HG03565 (cell line): Measurements from ENCODE around the gene PIK3R1.

Experiments used
- ATAC-seq: cut with Tn5 transposase; IDR thresholded peaks from one replicate; pipeline ENCODE4 v1.9.1; 2021; ENCODE audit warnings: mild to moderate bottlenecking, moderate library complexity; ENCODE audit not compliant: unreplicated experiment

PIK3R1 gene

DNA sequence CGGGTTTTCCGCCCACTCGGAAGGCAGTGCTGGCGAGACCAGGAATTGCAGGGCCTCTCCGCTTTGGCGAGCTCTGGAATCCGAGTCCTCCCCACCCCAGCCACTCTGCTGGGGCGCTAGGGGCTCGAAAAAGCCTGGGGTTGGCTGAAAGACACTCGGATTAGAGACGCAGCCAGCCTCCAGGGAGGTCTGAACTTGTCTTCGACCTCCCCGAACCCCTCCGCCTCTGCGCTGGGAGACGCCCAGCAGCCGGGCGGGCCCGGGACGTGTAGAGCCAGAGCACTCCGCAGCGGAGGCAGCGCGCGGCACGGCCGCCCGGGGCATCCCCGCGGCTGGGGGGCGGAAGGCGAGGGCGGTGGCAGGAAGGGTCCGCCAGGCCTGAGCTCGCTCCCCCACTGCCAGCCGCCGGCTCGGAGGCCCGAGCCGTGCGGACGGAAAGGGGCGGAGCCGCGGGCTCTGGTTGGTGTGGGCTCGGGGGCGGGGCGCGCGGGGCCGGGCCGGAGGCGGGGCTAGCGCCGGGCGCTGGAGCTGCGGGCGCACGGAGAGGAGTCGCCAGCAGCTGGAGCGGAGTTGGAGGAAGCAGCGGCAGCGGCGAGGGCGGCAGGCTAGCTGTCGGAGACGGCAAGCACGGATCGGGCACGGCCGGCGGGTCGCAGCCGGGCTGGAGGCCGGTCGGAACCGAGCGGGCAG is at the start of gene PIK3R1:
PIK3R1 (plus strand) TSS at position 549 of the 690 bp plus-strand sequence. CDS start 10,920 bp downstream, outside the sequence.
- peak; percentile 83 for ATAC-seq

DNA sequence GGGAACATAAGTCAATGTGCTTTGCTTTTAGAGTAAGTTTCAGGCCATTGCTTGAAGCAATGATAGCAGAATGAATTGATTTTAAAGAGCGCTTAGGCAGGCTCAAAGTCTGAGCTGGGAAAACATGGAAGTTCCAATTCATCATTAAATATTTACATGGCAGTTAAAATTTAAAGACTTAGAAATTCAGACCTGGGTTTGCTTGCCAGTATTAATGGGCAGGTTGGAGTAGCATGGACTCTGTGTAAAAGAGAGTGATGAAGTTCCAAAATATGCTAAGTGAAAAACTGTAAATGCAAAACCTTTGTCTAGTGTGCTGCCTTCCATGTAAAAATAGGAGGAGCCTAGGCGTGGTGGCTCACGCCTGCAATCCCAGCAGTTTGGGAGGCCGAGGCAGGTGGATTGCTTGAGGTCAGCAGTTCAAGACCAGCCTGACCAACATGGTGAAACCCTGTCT is 48.3 kb upstream of the PIK3R1 start:
- no peak for ATAC-seq

DNA sequence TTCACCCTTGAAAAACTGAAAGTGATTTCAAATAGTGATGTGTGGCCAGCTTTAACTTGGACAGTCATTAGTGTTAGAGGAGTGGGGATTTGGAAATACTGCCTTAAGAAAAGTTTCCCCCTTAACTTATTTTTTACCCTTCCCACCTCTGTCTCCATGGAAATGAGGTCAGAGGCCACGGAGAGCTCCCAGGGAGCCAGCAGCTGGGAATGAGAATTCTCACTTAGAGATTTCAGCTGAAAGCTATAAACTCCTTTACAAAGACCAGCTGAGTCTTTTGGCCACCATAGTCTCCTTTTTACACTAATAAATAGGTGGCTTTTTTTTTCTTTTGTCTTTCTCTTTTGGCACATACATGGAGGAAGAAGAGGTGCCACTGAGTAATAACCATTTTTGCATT is 45.7 kb upstream of the PIK3R1 start:
- ATAC-seq: no peak

DNA sequence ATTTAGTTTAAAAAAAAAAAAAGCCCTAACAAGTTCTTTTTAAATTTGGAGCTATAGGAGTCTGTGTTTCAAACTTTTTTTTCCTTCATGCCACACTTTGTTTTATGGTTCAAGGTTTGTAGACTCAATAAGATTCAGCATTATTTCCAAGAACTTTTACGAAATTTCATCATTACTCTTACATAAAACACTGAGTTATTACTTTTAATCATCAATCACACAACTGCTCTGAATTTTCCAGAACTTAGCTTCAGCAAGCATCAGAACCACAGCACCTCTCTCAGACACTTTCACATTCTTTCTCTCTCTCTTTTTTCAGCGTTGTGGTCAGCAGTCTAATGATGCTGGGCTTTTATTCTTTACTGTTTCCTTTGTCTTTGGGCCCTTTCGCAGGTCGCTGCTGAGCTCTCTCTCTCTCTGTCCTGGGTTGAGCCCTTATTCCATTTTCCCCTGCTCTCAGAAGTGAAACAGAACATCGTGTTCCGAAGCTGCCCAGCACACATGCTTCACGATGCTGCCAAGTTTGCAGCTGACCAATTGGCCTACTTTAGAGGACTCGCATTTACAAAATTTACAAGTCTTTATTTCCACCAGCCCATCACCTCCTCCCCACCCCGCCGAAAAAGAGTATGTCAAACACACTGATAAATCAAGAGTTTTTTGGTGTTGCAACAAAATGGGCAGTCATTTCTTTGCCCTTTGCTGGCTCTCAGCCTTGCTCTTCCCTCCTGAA is 44.6 kb upstream of the PIK3R1 start:
- no peak for ATAC-seq

DNA sequence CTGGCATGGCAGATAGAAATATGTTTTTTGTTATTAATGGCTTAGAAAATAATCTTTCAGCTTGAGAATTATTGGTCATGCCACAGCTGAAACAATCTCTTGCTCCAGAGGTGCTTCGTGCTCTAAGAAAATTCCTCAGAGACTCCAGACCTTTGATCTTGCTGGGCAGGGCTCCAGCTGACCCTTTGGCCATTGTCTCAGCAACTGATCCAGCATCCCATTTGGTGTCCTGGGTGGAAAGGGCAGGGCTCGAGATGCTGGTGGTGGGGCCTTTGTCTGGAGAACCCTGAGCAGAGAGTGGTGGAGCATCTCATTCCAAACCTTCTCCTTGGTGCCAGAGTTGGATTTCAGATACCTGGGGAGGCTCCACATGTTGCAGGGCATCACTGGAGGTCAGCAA is 43.2 kb upstream of the PIK3R1 start:
- no peak for ATAC-seq

DNA sequence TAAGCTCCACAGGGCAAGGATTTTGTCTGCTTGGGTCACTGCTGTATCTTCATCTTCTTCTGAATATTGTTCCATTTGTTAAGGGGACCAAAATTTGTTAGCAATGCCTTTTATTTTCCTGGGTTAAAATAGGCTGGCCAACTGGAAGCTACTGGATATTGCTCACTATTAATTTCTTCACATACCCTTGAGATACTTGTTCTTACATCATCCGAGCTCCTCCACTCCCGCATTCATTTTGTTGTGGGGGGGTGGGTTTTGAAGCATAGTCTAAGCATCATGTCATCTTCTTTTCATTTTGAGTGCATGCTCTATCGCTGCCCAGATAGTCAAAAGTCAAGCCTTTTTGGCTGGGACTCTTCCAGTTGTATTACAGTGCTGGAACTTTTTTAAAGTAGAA is 42.5 kb upstream of the PIK3R1 start:
- no peak for ATAC-seq

DNA sequence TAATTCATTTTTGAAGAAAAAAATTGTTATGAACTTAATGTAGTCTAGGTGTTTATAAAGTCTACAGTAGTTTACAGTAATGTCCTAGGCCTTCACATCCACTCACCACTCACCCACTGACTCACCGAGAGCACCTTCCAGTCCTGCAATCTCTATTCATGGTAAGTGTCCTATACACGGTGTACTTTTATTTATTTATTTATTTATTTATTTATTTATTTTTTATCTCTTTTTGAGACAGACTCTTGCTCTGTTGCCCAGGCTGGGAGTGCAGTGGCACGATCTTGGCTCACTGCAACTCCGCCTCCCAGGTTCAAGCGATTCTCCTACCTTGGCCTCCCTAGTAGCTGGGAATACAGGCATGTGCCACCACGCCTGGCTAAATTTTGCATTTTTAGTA is 39.3 kb upstream of the PIK3R1 start:
- ATAC-seq: no peak

DNA sequence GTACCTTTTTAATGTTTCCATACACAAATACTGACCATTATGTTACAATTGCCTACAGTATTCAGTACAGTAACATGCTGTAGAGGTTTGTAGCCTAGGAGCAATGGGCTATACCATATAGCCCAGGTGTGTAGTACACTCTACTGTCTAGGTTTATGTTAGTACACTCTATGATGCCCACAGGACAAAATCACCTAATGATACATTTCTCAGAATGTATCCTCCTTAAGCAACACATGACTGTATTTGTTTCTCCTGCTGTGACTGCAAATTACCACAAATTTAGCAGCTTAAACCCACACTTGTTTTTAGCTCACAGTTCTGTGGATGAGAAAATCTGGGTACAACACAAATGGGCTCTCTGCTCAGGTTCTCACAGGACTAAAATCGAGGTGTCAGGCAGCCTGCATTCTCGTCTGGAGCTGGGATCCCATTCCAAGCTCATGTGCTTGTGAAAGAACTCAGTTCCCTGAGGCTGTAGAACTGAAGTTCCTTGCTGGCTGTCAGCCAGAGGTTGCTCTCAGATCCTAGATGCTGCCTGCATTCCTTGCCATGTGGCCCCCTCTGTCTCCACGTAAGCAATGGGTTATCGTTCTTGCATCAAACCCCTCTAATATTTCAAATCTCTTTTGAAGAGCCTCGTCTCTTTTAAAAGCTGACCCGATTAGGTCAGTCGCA is 38.6 kb upstream of the PIK3R1 start:
- no peak for ATAC-seq

DNA sequence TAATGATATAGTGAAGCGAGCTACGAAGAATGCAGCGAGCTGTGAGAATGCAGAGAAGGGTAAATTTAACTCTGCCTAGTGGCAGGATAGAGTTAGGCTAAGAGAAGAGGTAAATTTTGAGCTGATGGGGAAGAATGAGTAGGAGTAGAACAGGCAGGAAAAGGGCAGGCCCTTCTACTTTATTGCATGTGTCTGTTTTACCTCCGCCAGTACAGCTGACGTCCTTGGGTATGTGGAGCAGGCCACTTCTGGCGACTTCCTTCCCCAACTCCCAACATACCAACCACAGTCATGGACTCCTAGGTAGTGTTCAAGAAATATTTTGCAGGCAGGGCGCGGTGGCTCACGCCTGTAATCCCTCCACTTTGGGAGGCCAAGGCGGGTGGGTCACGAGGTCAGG is 37.9 kb upstream of the PIK3R1 start:
- ATAC-seq: no peak

DNA sequence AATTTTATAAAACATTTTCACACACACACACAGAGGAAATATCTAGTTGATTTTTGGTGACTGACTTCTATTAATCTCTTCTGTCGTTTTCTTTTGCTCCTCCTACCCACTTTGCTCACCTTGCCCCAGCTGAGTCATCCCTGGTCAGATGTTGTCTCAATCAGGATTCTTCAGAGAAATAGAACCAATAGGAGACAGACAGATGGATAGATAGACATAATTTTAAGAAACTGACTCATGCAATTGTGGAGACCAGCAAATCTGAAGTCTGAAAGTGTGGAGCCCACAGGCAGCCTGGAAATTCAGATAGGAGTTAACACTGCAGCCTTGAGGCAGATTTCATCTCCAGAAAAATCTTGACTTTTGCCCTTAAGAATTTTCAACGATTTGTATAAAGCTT is 37.0 kb upstream of the PIK3R1 start:
- no peak for ATAC-seq

DNA sequence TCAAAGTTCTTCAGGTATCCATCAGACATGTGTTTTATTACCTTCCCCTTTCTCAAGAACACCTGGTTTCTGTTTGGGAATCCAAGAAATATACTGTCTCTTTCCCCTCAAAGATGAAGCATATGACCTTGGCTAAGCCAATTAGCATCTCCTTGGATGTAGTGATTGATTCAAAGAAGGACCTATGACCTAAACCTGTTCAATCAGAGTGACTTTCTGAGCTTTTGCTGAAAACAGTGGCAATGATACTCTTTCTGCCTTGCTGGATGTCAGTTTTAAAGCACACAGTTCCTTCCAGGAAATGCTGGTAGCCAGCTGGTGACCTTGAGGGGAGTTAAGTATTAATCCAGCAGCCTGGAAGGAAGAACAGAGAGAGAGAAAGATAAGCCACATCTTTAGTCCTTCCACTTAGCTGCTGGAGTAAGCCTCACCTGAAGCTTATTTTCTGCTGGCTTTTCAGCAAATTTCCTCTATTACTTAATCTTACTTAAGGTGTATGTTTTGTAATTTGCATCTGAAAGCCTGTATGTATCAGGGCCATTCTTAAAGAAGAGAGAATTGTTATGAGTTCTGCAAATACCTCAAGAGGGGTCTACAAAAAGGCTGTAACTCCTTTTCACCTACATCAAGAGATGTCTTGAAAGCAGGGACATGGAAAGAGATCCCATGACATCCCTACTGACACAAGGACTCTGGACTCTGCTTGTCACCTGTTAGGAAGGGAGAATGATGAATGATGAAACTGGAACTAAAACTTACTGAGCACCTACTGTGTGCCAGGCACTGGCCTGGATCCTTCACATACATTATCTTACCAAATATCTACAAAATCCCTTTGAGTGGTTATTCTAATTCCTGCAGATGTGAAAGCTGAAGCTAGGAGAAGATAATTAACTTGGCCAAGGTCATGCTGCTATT is 35.2 kb upstream of the PIK3R1 start:
- no peak for ATAC-seq

DNA sequence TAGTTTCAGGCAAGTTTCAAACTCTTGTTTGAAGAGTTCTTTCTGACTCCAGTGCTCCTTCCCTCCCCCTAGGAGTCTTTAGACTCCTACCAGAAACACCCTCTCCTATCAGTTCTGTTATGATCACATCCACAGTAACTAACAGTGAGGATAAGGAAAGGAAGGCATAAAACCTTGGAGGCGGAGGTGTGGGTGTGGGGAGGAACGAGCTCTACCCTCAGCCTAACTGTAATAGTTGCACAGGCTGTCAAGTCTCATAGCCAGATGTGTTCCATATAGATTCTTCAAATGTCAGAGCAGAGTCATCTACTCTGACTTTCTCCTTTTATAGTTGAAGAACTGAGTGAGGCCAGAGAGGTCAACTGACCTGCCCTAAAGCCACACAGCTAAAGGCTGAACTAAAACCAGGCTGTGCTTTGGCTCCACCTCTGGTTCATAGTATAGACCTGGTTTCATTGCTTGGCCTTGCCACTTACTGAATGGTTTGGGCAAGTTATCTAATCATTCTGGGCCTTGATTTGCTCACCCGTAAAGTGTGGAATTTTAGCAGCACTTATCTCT is 34.4 kb upstream of the PIK3R1 start:
- no peak for ATAC-seq

DNA sequence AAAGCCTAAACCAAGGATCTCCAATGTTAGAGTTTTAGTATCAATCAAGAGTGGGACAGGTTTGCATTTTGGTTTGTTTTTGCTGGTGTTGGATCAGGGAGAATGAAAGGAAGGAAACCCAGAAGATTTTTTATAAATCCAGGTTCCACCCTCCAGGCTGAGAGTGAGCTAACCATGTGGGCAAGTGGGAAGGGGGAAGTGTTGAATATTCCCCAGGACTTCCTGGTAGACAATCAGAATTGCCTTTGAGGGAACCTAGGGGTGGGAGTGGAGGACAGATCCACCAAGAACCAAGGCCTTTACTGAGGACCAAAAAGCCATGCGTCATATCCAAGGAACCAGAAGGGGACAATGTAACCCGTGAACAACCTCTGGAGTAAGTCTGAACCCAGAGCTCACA is 33.5 kb upstream of the PIK3R1 start:
- ATAC-seq: no peak

DNA sequence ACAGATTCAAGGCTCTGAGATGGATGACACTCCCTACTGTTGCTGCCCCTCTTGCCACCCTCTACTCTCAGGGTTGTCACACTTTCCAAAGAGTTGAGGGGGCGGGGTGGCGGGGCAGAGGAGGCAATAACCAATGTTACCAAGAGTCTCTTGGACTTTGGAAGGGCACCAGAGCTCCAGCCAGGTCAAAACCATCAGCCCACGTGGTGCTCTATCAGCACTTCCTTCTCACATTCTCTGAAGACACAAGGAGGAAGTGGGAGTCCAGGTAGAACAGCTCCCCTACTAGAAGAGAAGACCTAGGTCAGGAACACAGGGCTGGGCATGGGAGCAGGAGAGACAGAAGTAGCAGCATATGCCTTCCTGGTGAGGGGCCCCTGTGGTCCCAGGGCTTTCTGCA is 33.0 kb upstream of the PIK3R1 start:
- no peak for ATAC-seq

DNA sequence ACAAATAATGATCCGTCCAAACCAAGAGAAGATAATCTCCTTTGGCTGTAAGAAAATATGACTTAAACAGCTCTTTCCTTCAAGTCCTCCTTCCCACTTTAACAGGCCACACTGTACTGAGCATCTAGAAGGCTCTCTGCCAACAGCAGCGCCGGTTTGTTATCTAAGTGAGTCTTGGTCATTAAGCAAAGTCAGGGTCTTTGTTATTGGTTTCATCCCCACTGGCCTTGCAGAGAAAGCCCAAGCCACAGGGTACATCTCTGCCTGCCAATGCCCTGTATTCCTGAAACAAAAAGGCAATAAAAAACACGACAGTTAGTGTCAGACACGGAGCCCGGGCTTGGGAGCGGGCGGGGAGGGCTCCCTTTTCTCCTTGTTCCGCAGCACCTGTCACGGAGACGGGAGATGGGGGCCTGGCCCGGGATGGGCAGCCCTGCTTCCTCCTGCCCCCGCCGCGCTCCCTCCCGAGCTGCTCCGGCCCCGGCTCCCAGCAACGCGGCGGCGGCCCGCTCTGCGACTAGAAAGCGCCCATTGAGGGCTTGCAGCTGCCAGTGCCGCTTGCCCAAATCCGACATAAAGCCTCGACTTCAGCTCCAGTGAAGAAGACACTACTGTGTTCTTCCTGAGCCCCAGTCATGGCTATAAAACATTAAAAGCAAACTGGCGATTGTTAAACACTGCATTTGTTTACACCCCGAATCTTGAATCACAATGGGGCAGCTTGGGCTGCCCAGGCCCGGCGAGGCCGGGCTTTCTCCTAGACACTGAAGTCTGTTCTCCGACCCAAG is 28.1 kb upstream of the PIK3R1 start:
- ATAC-seq: no peak

DNA sequence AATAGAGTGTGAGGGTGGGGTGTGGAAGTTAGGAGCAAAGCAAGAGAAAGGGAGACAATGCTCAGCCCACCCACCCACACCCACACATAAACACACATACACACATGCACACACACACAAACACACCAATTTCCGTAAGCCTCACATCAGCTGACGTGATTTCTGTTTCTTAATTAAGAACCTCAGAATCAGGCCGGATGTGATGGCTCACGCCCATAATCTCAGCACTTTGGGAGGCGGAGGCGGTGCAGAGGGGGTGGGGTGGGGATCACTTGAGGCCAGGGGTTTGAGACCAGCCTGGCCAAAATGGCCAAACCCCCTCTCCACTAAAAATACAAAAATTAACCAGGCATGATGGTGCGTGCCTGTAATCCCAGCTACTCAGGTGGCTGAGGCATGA is 26.4 kb upstream of the PIK3R1 start:
- no peak for ATAC-seq

DNA sequence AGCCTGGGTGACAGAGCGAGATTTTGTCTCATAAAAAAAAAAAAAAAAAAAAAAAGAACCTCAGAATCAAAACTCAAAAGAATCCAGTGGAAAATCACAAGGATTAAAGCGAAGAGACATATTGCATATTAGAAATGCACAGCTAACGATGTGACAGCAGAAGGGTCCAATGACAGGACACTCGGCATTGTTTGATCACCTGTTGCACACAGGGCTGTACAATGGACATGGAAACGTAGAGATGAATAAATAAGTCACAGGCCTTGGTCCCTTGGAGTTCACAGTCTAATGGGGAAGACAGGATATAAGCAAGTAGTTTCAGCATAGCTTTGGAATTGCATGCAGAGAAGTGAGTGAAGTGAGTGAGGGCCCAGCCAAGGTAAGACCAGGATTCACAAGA is 25.9 kb upstream of the PIK3R1 start:
- no peak for ATAC-seq

DNA sequence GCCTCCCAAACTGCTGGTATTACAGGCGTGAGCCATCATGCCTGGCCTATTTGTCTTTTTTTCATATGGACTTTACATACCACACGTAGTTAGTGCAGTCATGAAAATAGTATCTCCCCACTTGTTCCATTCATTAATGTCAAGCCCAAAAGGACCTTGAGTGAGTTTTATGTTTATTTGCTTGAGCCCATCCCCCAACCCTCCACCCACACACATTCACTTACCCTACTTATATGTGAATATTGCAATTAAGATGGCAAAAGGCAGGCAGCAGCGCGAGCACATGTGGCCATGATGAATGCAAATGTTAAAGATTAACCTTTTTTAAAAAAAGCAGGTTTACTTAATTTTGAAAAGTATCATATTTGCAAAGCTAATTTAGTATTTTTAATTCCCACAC is 24.9 kb upstream of the PIK3R1 start:
- ATAC-seq: no peak

DNA sequence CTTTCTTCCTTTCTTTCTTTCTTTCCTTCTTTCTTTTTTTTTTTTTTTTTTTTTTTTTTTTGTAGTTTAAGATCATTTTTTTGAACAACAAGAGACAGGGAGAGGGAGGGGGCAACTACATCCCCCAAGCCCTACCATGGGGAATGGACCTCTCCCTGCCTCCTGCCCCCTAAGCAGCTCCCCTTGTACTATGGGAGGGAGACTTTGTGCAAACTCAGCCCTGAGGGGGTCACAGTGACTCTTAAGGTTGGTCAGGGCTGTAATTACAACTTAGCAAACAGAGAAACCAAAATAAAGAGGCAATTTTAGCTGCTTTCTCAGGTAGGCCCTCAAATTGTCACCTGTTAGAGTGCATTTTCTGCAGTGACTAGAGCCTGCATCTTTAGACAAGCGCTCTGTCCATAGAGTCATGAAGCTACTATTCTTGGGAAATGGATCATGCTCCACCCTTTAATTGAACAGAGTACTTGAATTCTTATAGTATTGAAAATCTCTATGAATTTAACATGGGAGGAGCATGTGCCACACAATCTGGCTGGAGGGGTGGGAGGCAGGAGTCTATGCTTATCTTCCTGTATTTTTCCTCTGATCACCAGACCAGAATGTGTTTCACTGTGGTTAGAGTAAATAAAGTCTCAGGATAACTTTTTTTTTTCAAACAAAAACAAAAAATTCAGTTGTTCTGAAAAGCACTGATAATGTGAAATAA is 24.3 kb upstream of the PIK3R1 start:
- no peak for ATAC-seq
